Measurements from ENCODE around the gene PAX8. TPM values are rescaled to one million over a fixed set of nuclear protein-coding genes. Genes with fewer than 3 reads are reported as not detected.

The PAX8 gene
- total RNA-seq: 118 and 299 TPM in 2 replicates

DNA sequence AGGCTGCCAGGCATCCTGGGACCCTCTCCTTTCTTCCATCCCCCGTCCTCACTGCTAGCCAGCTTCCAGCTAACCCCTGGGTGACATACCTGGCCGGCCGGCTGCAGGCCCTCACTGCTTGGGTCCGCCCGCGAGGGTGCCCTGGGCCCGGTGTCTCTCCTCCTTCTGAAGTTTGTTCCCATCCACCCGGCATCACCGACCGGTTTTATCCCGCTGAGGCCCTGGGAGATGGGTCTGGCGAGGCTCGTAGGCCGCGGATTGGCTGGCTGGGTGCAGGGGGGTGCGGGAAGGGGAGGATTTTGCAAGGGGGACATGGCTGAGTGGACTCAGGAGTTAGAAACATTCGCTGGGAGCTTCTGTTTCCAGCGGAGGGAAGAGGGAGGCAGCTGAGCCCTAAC is at the start of gene PAX8:
TSS of gene PAX8 (minus strand) at position 180 of the 398 bp plus-strand sequence. CDS start 527 bp downstream, outside the sequence.

DNA sequence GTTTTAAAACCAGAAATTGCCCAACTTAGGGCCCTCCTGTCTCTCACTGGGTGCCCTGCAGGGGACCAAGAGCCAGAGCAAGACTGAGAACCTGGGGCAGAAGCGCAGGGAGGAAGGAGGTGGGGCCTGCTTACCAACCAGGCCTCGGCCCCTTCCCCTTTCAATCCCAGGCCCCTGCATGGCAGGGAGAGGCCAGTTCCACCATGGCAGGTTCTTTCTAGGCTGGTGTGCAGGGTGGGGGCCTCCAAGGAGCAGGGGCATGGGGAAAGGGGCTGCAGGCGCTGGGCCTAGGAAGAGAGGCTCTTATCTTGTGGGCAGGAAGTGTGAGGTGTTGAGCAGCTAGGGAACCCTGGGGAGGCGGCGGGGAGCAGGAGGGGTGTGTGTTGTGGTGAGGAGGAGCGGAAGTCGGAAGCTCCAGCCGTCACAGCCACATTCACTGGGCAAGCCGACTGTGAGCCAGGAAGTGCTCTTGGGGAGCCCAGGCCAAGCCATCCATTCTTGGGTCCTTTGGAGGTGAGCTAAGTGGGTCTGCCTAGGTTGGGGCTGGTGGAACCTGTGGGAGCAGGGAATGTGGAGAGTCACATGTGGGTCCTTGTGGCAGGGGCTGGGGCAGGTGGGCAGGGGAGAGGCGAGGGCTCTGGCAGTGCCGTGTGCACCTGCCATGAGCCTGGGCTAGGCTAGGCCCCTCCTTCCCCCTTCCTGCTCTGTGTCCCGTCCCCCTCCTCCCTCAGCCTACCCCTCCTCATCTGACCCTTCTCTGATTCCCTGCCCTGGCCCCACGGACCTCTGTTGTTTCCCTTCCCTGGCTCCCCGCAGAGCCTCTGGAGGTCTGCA is 105.0 kb downstream of the PAX8 start, which contains the start of gene PSD4:
TSS of gene PSD4 (plus strand) at position 430 of the 834 bp plus-strand sequence. CDS start 8,486 bp downstream, outside the sequence.

Other genes with a start within 250 kb of the PAX8 start
- gene IL36B, start 226.1 kb downstream of the PAX8 start, total RNA-seq: not detected in 2 replicates
- gene IL36RN, start 219.7 kb downstream of the PAX8 start, total RNA-seq: not detected in 2 replicates
- gene IL1F10, start 211.0 kb downstream of the PAX8 start, total RNA-seq: not detected in 2 replicates
- gene IL1RN, start 151.3 kb downstream of the PAX8 start, total RNA-seq: not detected in 2 replicates
- 2.6 and 8.5 TPM in 2 replicates for gene PSD4, start 105.0 kb downstream of the PAX8 start, total RNA-seq
- gene ZNG1B, start 158.8 kb upstream of the PAX8 start, total RNA-seq: 7.3 and 8.2 TPM in 2 replicates
- gene FOXD4L1, start 219.7 kb upstream of the PAX8 start, total RNA-seq: not detected in 2 replicates

Measured in mesangial cell (primary cell).